SK-N-SH (cell line): ENCODE results near the gene RFX2.

ENCODE experiments used
- CTCF ChIP-seq: fragments of 200-600 bp; sonication (generic); IDR thresholded peaks from 2 replicates; pipeline ENCODE4 v1.6.1; 2017; ENCODE audit warnings: antibody characterized with exemption, mild to moderate bottlenecking, moderate library complexity
- EP300 ChIP-seq, 2 experiments: IDR thresholded peaks; 2 replicates each; pipeline versions ENCODE4 v1.4.0 to v1.6.1; 2012; ENCODE audit warnings: borderline replicate concordance in 1 of 2, low read depth in 1 of 2, low read length in 1 of 2
- FOSL2 ChIP-seq: IDR thresholded peaks from 2 replicates; pipeline ENCODE4 v1.4.0; 2012; ENCODE audit warnings: low read depth, mild to moderate bottlenecking, moderate library complexity, borderline replicate concordance
- JUND ChIP-seq: IDR thresholded peaks from 2 replicates; pipeline ENCODE4 v1.4.0; 2012
- MAX ChIP-seq: IDR thresholded peaks from 2 replicates; pipeline ENCODE4 v1.4.0; 2012; ENCODE audit warnings: low read depth
- POLR2AphosphoS5 ChIP-seq: IDR thresholded peaks from 2 replicates; pipeline ENCODE4 v1.6.1; 2012; ENCODE audit warnings: low read depth, low read length
- RAD21 ChIP-seq: IDR thresholded peaks from 2 replicates; pipeline ENCODE4 v1.6.1; 2012; ENCODE audit warnings: mild to moderate bottlenecking, low read length
- RCOR1 ChIP-seq: fragments of 150-350 bp; IDR thresholded peaks from 2 replicates; pipeline ENCODE4 v1.6.1; 2017; ENCODE audit warnings: antibody characterized with exemption, low read length
- RFX5 ChIP-seq: IDR thresholded peaks from 2 replicates; pipeline ENCODE4 v1.6.1; 2012; ENCODE audit warnings: mild to moderate bottlenecking, improper control_type of control experiment, low read length
- TAF1 ChIP-seq: IDR thresholded peaks from 2 replicates; pipeline ENCODE4 v1.6.1; 2012; ENCODE audit warnings: low read depth, mild to moderate bottlenecking, low read length, moderate library complexity, borderline replicate concordance

- TF ChIP-seq CTCF (no peak), EP300 (IDR thresholded peaks at IDR 0.05; ENCODE audit: borderline replicate concordance in 1 of 2, low read depth in 1 of 2, low read length in 1 of 2) (no peak), POLR2AphosphoS5 (no peak), JUND (no peak), TAF1 (no peak), MAX (no peak), RCOR1 (no peak), RAD21 (no peak), RFX5 (no peak), FOSL2 (no peak)
Observed at GRCh38 chr19:6022570-6023064, 87.7 kb downstream of the RFX2 start.
